ENCODE measurements around the gene NXN.

GRCh38 chr17:1002771-1003555 lies 23.4 kb upstream of the NXN start:
- TF ChIP-seq GATA2 (IDR thresholded peaks at IDR 0.05; ENCODE audit: low read depth, low read length) (no peak), GATA3 (IDR thresholded peaks at IDR 0.05; ENCODE audit: low read depth, low read length) (no peak)
